Lung (tissue), 12 donors: ENCODE data around the gene FLNB. TPM values are rescaled to one million over a fixed set of nuclear protein-coding genes. Genes with fewer than 3 reads are reported as not detected.

Experiments
- ATAC-seq: fragments of 200-7000 bp; cut with Tn5 transposase; one replicate; pipeline ENCODE4 v1.9.1; 2020; ENCODE audit warnings: moderate number of reproducible peaks; ENCODE audit not compliant: insufficient read depth, low FRiP score
- DNase-seq, 3 donors: peaks; one replicate each; pipeline ENCODE4 v3.0.0-alpha.2; 2013 to 2017
- H3K27ac ChIP-seq, 2 donors: one replicate each; pipeline ENCODE4 v1.5.1; 2013; ENCODE audit warnings: mild to moderate bottlenecking in 2 of 2, moderate library complexity in 2 of 2, control low read depth in 1 of 2, inconsistent platforms in 1 of 2, low read depth in 1 of 2, low read length in 1 of 2
- H3K27me3 ChIP-seq, 3 donors: one replicate each; pipeline ENCODE4 v1.5.1; 2013; ENCODE audit warnings: low read length in 2 of 3; ENCODE audit not compliant: control insufficient read depth in 3 of 3, insufficient read depth in 3 of 3
- H3K36me3 ChIP-seq, 4 donors: one replicate each; pipeline ENCODE4 v1.5.1; 2013; ENCODE audit warnings: low read length in 4 of 4, mild to moderate bottlenecking in 1 of 4, moderate library complexity in 1 of 4; ENCODE audit not compliant: control insufficient read depth in 4 of 4, insufficient read depth in 4 of 4
- H3K4me1 ChIP-seq, 5 donors: one replicate each; pipeline ENCODE4 v1.5.1; 2013; ENCODE audit warnings: low read length in 5 of 5, mild to moderate bottlenecking in 2 of 5, moderate library complexity in 1 of 5; ENCODE audit not compliant: control insufficient read depth in 5 of 5, insufficient read depth in 5 of 5
- H3K4me3 ChIP-seq: one replicate; pipeline ENCODE4 v1.5.1; 2013; ENCODE audit warnings: mild to moderate bottlenecking, control low read depth, moderate library complexity
- H3K9ac ChIP-seq, 2 donors: one replicate each; pipeline ENCODE4 v1.5.1; 2013; ENCODE audit warnings: low read length in 2 of 2, control low read depth in 1 of 2; ENCODE audit not compliant: insufficient read depth in 1 of 2
- H3K9me3 ChIP-seq, 4 donors: one replicate each; pipeline ENCODE4 v1.5.1; 2013; ENCODE audit warnings: low read length in 3 of 4, mild to moderate bottlenecking in 1 of 4, moderate library complexity in 1 of 4; ENCODE audit not compliant: control insufficient read depth in 4 of 4, insufficient read depth in 3 of 4
- WGBS, 2 donors: extraction: QIAGEN DNeasy Blood & Tissue Kit; methylation state at CpG; one replicate each; pipeline ENCODE4 v1.1.7; 2013; 5-methylcytosine and 5-hydroxymethylcytosine counted together
- polyA plus RNA-seq, 2 donors: library from polyadenylated mRNA; stranded (reverse); fragments of 200-250 nt; gene quantifications; one replicate each; pipeline ENCODE4 v1.2.1, GENCODE V29; 2013
- total RNA-seq, 2 donors: library from RNA; depleted of rRNA in 1 of 2; stranded (reverse); fragments of >200 nt in 1 of 2; gene quantifications; one replicate each; pipeline ENCODE4 v1.2.1, GENCODE V29; 2014 to 2021
- TF ChIP-seq, protein P1 (sequence below): IDR thresholded peaks from 2 replicates; pipeline ENCODE4 v1.5.1; 2012; ENCODE audit warnings: mild to moderate bottlenecking; ENCODE audit errors: control extremely low read depth, extremely low read depth
- donor health status: control.
- donor health status: control.
- donor health status: Bipolar disorder and iron deficiency.
- donor health status: healthy.
- donor health status: DM: yes; HTN: yes; CAD: no.

FLNB gene
- total and polyA plus RNA-seq, 4 donors = 32.4 to 122 (median 93.7) TPM

DNA sequence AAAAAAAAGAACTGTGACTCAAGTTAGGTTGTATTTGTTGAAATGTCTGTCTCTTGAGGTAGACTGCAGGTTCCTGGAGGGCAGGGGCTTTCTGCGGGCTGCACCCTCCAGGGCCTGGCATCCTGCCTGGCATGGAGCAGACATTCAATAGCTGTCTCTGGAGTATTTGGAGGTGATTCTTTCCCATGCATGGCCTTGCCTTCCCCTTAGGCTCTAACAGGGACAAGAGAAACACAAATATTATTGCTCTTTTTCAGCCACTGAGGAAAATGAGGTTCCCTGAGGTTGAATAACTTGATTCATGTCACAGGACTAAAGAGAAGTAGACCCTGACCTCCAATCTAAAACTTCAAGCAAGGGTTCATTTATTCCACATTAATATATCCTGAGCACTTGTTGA is 18.6 kb upstream of the FLNB start:
- WGBS, 2 donors = 94 to 97% methylated on average over 1 of the region's 1 CpG
- H3K36me3 ChIP-seq = no peaks in the 10 kb centered on the region
- ATAC-seq (no peak), DNase-seq (no peak)
- peaks cover 0 to 3% (median 0%) of the 10 kb centered on the region in 5 donors for H3K4me1 ChIP-seq
- no peak overlapping the region for H3K4me3 ChIP-seq
- H3K27me3 ChIP-seq = no peaks in the 10 kb centered on the region
- TF ChIP-seq, protein P1, sequence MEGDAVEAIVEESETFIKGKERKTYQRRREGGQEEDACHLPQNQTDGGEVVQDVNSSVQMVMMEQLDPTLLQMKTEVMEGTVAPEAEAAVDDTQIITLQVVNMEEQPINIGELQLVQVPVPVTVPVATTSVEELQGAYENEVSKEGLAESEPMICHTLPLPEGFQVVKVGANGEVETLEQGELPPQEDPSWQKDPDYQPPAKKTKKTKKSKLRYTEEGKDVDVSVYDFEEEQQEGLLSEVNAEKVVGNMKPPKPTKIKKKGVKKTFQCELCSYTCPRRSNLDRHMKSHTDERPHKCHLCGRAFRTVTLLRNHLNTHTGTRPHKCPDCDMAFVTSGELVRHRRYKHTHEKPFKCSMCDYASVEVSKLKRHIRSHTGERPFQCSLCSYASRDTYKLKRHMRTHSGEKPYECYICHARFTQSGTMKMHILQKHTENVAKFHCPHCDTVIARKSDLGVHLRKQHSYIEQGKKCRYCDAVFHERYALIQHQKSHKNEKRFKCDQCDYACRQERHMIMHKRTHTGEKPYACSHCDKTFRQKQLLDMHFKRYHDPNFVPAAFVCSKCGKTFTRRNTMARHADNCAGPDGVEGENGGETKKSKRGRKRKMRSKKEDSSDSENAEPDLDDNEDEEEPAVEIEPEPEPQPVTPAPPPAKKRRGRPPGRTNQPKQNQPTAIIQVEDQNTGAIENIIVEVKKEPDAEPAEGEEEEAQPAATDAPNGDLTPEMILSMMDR = no peak
- no peak overlapping the region for H3K9ac ChIP-seq
- H3K27ac ChIP-seq = no peak overlapping the region
- no peaks in the 10 kb centered on the region for H3K9me3 ChIP-seq

GRCh38 chr3:57992452-57993213 is 15.6 kb upstream of the FLNB start:
- WGBS, 2 donors = 90 to 94% methylated on average over 9 of the region's 9 CpGs
- no peak for ATAC-seq
- Histone ChIP-seq H3K4me3 (no peak overlapping the region), H3K9ac (no peak overlapping the region), H3K27me3 (no peaks in the 10 kb centered on the region), H3K27ac (no peak overlapping the region), H3K36me3 (no peaks in the 10 kb centered on the region), H3K4me1 (peaks cover 0 to 3% (median 0%) of the 10 kb centered on the region in 5 donors), H3K9me3 (no peaks in the 10 kb centered on the region)
- DNase-seq = no peak
- TF ChIP-seq, protein P1 = no peak

GRCh38 chr3:57998366-57999283 is 9.6 kb upstream of the FLNB start:
- Histone ChIP-seq H3K27me3 (no peaks in the 10 kb centered on the region), H3K36me3 (no peaks in the 10 kb centered on the region), H3K4me3 (no peak overlapping the region), H3K4me1 (peaks cover 0 to 5% (median 0%) of the 10 kb centered on the region in 5 donors), H3K27ac (peak overlapping the region in 1 of 2 donors; percentile 71), H3K9ac (no peak overlapping the region), H3K9me3 (no peaks in the 10 kb centered on the region)
- WGBS, 2 donors = 26 to 33% methylated on average over 10 of the region's 10 CpGs
- ATAC-seq (peak; percentile 51), DNase-seq (peak in 1 of 3 donors; percentile 53)
- TF ChIP-seq, protein P1 = no peak
